HepG2 (cell line): Measurements from ENCODE around the gene SPRED2. TPM values are rescaled to one million over a fixed set of nuclear protein-coding genes. Genes with fewer than 3 reads are reported as not detected.

Experiments used
- ATAC-seq: fragments of 200-7000 bp; cut with Tn5 transposase; 3 replicates; pipeline ENCODE4 v1.9.1; 2020; ENCODE audit warnings: mild to moderate bottlenecking, moderate library complexity
- BruUV-seq: library from RNA; stranded (reverse); fragments of 400-500 nt; replicated peaks from 2 replicates; lab custom pipeline; 2021; lab: Mats Ljungman, UMichigan
- CTCF ChIA-PET: fragments of 300-600 bp; formaldehyde crosslinking; extraction: SDS; loops from one replicate; lab custom pipeline; 2021; ENCODE audit warnings: low total read pairs, inconsistent platforms, low intra/inter-chr PET ratio; lab: Yijun Ruan, JAX
- POLR2A ChIA-PET: fragments of 350-600 bp; sonication (Branson Sonifier 250); formaldehyde crosslinking; loops from one replicate; lab custom pipeline; 2020; ENCODE audit warnings: antibody characterized with exemption, inconsistent platforms; lab: Yijun Ruan, JAX
- DNase-seq: peaks from one replicate; pipeline ENCODE4 v3.0.0-alpha.2; 2015; ENCODE audit warnings: low spot score
- FAIRE-seq: peaks from 3 replicates; lab custom pipeline; 2011; peaks lifted over from hg19 to GRCh38; lab: Jason Lieb, UNC
- H2AFZ ChIP-seq: one replicate; pipeline ENCODE4 v1.6.1; 2011; ENCODE audit warnings: low read length, inconsistent platforms
- H3K27ac ChIP-seq: fragments of 300-600 bp; 3 replicates; pipeline ENCODE4 v1.8.0; 2011; ENCODE audit warnings: mixed run types, mild to moderate bottlenecking, mixed read lengths, low read length, inconsistent platforms; ENCODE audit not compliant: insufficient read depth; ENCODE audit errors: extremely low read length
- H3K27me3 ChIP-seq, 2 experiments: fragments of 200-600 bp in 1 of 2; 2 replicates in 1 of 2; 3 replicates in 1 of 2; pipeline versions ENCODE4 v1.6.0 to v1.8.0; 2011; ENCODE audit warnings: low read length in 2 of 2, mild to moderate bottlenecking in 2 of 2, moderate library complexity in 2 of 2, inconsistent platforms in 1 of 2; ENCODE audit not compliant: insufficient read depth in 2 of 2, control insufficient read depth in 1 of 2
- H3K36me3 ChIP-seq, 2 experiments: fragments of 200-600 bp in 1 of 2; replicated peaks in 1 of 2; 2 replicates in 1 of 2; 3 replicates in 1 of 2; pipeline versions ENCODE4 v1.5.1 to v1.8.0; 2011; ENCODE audit warnings: low read length in 2 of 2, inconsistent platforms in 1 of 2; ENCODE audit not compliant: insufficient read depth in 2 of 2, control insufficient read depth in 1 of 2
- H3K4me1 ChIP-seq: 2 replicates; pipeline ENCODE4 v1.5.1; 2012; ENCODE audit warnings: low read length, inconsistent platforms; ENCODE audit not compliant: insufficient read depth
- H3K4me2 ChIP-seq: 2 replicates; pipeline ENCODE4 v1.6.0; 2011; ENCODE audit warnings: low read depth, low read length, inconsistent platforms
- H3K4me3 ChIP-seq, 3 experiments: fragments of 200-600 bp in 1 of 3; sonication (generic), shearing (Covaris generic) in 1 of 3; replicated peaks in 1 of 3; 2 replicates each; pipeline ENCODE4 v1.5.1; 2011 to 2016; ENCODE audit warnings: low read length in 3 of 3, inconsistent platforms in 2 of 3, low read depth in 2 of 3, mild to moderate bottlenecking in 2 of 3, control low read depth in 1 of 3, mixed read lengths in 1 of 3; ENCODE audit not compliant: insufficient read depth in 1 of 3
- H3K79me2 ChIP-seq: one replicate; pipeline ENCODE4 v1.6.1; 2011; ENCODE audit warnings: low read length, inconsistent platforms; ENCODE audit not compliant: insufficient read depth
- H3K9ac ChIP-seq: 2 replicates; pipeline ENCODE4 v1.6.0; 2011; ENCODE audit warnings: mild to moderate bottlenecking, low read depth, low read length, inconsistent platforms; ENCODE audit not compliant: insufficient read depth
- H3K9me3 ChIP-seq: 2 replicates; pipeline ENCODE4 v1.5.1; 2012; ENCODE audit warnings: mild to moderate bottlenecking, low read length
- H4K20me1 ChIP-seq: 2 replicates; pipeline ENCODE4 v1.6.0; 2011; ENCODE audit warnings: inconsistent platforms, mild to moderate bottlenecking, low read length, moderate library complexity; ENCODE audit not compliant: insufficient read depth
- ARID5B ChIP-seq: IDR thresholded peaks from 2 replicates; pipeline ENCODE4 v1.4.0; 2020; ENCODE audit warnings: mild to moderate bottlenecking, missing genetic modification reagents
- ELF3 ChIP-seq: IDR thresholded peaks from 2 replicates; pipeline ENCODE4 v1.6.1; 2016; ENCODE audit warnings: missing genetic modification reagents, missing compliant biosample characterization
- EP300 ChIP-seq, 3 experiments: sonication (generic) in 1 of 3; formaldehyde crosslinking in 1 of 3; IDR thresholded peaks; 2 replicates each; pipeline versions ENCODE4 v1.5.1 to v1.6.1; 2011 to 2020; ENCODE audit warnings: low read depth in 2 of 3, low read length in 2 of 3, borderline replicate concordance in 1 of 3, improper control_type of control experiment in 1 of 3, mild to moderate bottlenecking in 1 of 3, missing genetic modification reagents in 1 of 3, moderate library complexity in 1 of 3
- ETV5 ChIP-seq: IDR thresholded peaks from 2 replicates; pipeline ENCODE4 v1.6.1; 2018; ENCODE audit warnings: missing biosample characterization, missing genetic modification reagents, inconsistent platforms, borderline replicate concordance
- HNF4A ChIP-seq: sonication (generic); formaldehyde crosslinking; IDR thresholded peaks from 2 replicates; pipeline ENCODE4 v1.4.0; 2020; ENCODE audit warnings: missing genetic modification reagents
- MED1 ChIP-seq: sonication (generic); formaldehyde crosslinking; IDR thresholded peaks from 2 replicates; pipeline ENCODE4 v1.4.0; 2020; ENCODE audit warnings: missing genetic modification reagents
- PAXIP1 ChIP-seq: sonication (generic); formaldehyde crosslinking; conservative IDR thresholded peaks from 2 replicates; pipeline ENCODE4 v1.4.0; 2020; ENCODE audit warnings: mild to moderate bottlenecking, missing genetic modification reagents, moderate library complexity
- PBX2 ChIP-seq: IDR thresholded peaks from 2 replicates; pipeline ENCODE4 v1.6.1; 2016; ENCODE audit warnings: control low read depth
- PPARG ChIP-seq: conservative IDR thresholded peaks from 2 replicates; pipeline ENCODE4 v1.6.1; 2016; ENCODE audit warnings: missing biosample characterization, missing genetic modification reagents
- SAFB2 ChIP-seq: sonication (generic); formaldehyde crosslinking; IDR thresholded peaks from 2 replicates; pipeline ENCODE4 v1.5.1; 2020; ENCODE audit warnings: missing genetic modification reagents, low read depth, mild to moderate bottlenecking, borderline replicate concordance
- SNAPC2 ChIP-seq: sonication (generic); formaldehyde crosslinking; IDR thresholded peaks from 2 replicates; pipeline ENCODE4 v1.8.1; 2022; ENCODE audit warnings: mild to moderate bottlenecking, missing genetic modification reagents
- TEAD3 ChIP-seq: optimal IDR thresholded peaks from 2 replicates; pipeline ENCODE3; 2016; ENCODE audit warnings: borderline replicate concordance
- TSC22D2 ChIP-seq: sonication (generic); formaldehyde crosslinking; IDR thresholded peaks from 2 replicates; pipeline ENCODE4 v1.5.1; 2020; ENCODE audit warnings: missing genetic modification reagents, mild to moderate bottlenecking, borderline replicate concordance
- ZBTB3 ChIP-seq: sonication (generic); formaldehyde crosslinking; IDR thresholded peaks from 2 replicates; pipeline ENCODE4 v1.4.0; 2020; ENCODE audit warnings: low read depth, mild to moderate bottlenecking, moderate library complexity, missing genetic modification reagents, borderline replicate concordance
- ZNF264 ChIP-seq: sonication (generic); formaldehyde crosslinking; IDR thresholded peaks from 2 replicates; pipeline ENCODE4 v1.4.0; 2020; ENCODE audit warnings: missing genetic modification reagents
- ZNF891 ChIP-seq: sonication (generic); formaldehyde crosslinking; IDR thresholded peaks from 2 replicates; pipeline ENCODE4 v1.5.0; 2020; ENCODE audit warnings: mild to moderate bottlenecking, missing genetic modification reagents
- WGBS: methylation state at CpG from one replicate; pipeline ENCODE4 v1.1.6; 2017; ENCODE audit warnings: low lambda C conversion rate; 5-methylcytosine and 5-hydroxymethylcytosine counted together
- in situ Hi-C: cut with HindIII; loops from 2 replicates; pipeline ENCODE4 v1.10.0; 2017; ENCODE audit warnings: low pct_unique_long_range_greater_than_20kb; ENCODE audit not compliant: extremely low pct_ligation_motif_present
- intact Hi-C: fragments of 100-400 bp; cut with micrococcal nuclease; formaldehyde crosslinking; loops from one replicate; pipeline ENCODE4 v1.10.0; 2022; ENCODE audit not compliant: unreplicated experiment
- polyA plus RNA-seq, 8 experiments: library from polyadenylated mRNA; depleted of rRNA in 3 of 8; stranded (reverse) in 7 of 8; unstranded in 1 of 8; fragments of >200 nt; fragmentation: Illumina TruSeq in 4 of 8; extraction: Trizol in 4 of 8; gene quantifications; 2 replicates each; pipeline versions ENCODE4 v1.2.1 to v1.2.3, GENCODE V29; 2011 to 2016; ENCODE audit warnings: low read depth in 4 of 8, missing spikeins in 1 of 8, mixed read lengths in 1 of 8; ENCODE audit not compliant: insufficient read depth in 1 of 8
- total RNA-seq, 5 experiments: library from RNA; depleted of rRNA; stranded (reverse); fragments of >200 nt; fragmentation: Illumina TruSeq; extraction: Trizol; gene quantifications; 2 replicates each; pipeline ENCODE4 v1.2.3, GENCODE V29; 2016; ENCODE audit warnings: low read depth in 1 of 5

The SPRED2 gene
- total and polyA plus RNA-seq, 2 of the 13 experiments (the other 11 are each of a cell fraction or from before 2014, with no cell fraction given), result 13.0 to 37.0 TPM

GRCh38 chr2:65353927-65354326, 78.5 kb downstream of the SPRED2 start:
- intact Hi-C loops (loop anchor here (2.0 kb wide), 1 partner anchor 29 kb away; no protein-coding TSS in a partner anchor), in situ Hi-C loops (no loop called here)
- ATAC-seq, result no peak
- no peak for FAIRE-seq
- POLR2A ChIA-PET, result interaction anchor here (0.9 kb wide), 1 partner anchor 9 kb away, joined by 4 read pairs; no protein-coding TSS in a partner anchor
- Histone ChIP-seq H3K79me2 (peaks cover 95% of the 10 kb centered on the region), H2AFZ (no peak overlapping the region), H4K20me1 (peaks cover 63% of the 10 kb centered on the region), H3K4me1 (peaks cover 89% of the 10 kb centered on the region), H3K9ac (no peak overlapping the region), H3K4me3 (no peak overlapping the region), H3K36me3 (peaks cover 2 to 6% of the 10 kb centered on the region in 2 experiments; a peak in 3 of 5 replicates), H3K27ac (peak overlapping the region; percentile 3), H3K9me3 (no peaks in the 10 kb centered on the region), H3K4me2 (no peak overlapping the region), H3K27me3 (no peaks in the 10 kb centered on the region)
- CTCF ChIA-PET, result no interaction called here
- BruUV-seq, result no TSS peak
- WGBS, result 48% methylated on average over 5 of the region's 5 CpGs
- no peak for DNase-seq
- TF ChIP-seq EP300 (IDR thresholded peaks at IDR 0.05; ENCODE audit: low read depth in 2 of 2, low read length in 2 of 2) (no peak), EP300 (CRISPR knock-in tag; IDR thresholded peaks at IDR 0.05; ENCODE audit: borderline replicate concordance) (0 out of 2 replicates have a peak, but pooled peaks have one; percentile 18), PPARG (CRISPR knock-in tag) (peak; percentile 56), TSC22D2 (CRISPR knock-in tag) (no peak), TEAD3 (CRISPR knock-in tag) (peak; percentile 39), ZNF264 (CRISPR knock-in tag) (no peak), ELF3 (CRISPR knock-in tag) (peak; percentile 83), ARID5B (CRISPR knock-in tag) (0 out of 2 replicates have a peak, but pooled peaks have one; percentile 31), ZNF891 (CRISPR knock-in tag) (no peak), HNF4A (CRISPR knock-in tag) (0 out of 2 replicates have a peak, but pooled peaks have one; percentile 16), SAFB2 (CRISPR knock-in tag) (no peak), PAXIP1 (CRISPR knock-in tag) (0 out of 2 replicates have a peak, but pooled peaks have one; percentile 28), SNAPC2 (CRISPR knock-in tag) (0 out of 2 replicates have a peak, but pooled peaks have one; percentile 27), MED1 (0 out of 2 replicates have a peak, but pooled peaks have one; percentile 34), ETV5 (CRISPR knock-in tag) (peak; percentile 45; the same call in 1 of the 2 replicates), PBX2 (CRISPR knock-in tag) (0 out of 2 replicates have a peak, but pooled peaks have one; percentile 60), ZBTB3 (CRISPR knock-in tag) (no peak)
